B cell (primary cell): Measurements from ENCODE around the gene SMPX. TPM values are rescaled to one million over a fixed set of nuclear protein-coding genes. Genes with fewer than 3 reads are reported as not detected.

ENCODE experiments used
- ATAC-seq: fragments of 200-7000 bp; cut with Tn5 transposase; one replicate; pipeline ENCODE4 v1.10.0; 2021; ENCODE audit warnings: low read depth, mild to moderate bottlenecking, moderate number of reproducible peaks, moderate library complexity
- CTCF ChIA-PET: fragments of 350-600 bp; sonication (Branson Sonifier 250); formaldehyde crosslinking; loops from one replicate; lab custom pipeline; 2021; ENCODE audit warnings: antibody characterized with exemption, inconsistent platforms; lab: Charles Lee
- POLR2A ChIA-PET: fragments of 350-600 bp; sonication (Branson Sonifier 250); formaldehyde crosslinking; loops from one replicate; lab custom pipeline; 2021; ENCODE audit warnings: antibody characterized with exemption; lab: Charles Lee
- DNase-seq: peaks from one replicate; pipeline ENCODE4 v3.0.0; 2013
- H2AFZ ChIP-seq: 2 replicates; pipeline ENCODE4 v1.6.1; 2012; ENCODE audit warnings: mild to moderate bottlenecking, low read depth, low read length; ENCODE audit not compliant: insufficient read depth, poor library complexity, severe bottlenecking
- H3K27ac ChIP-seq, 2 donors: 1 replicate in 1 of 2; 2 replicates in 1 of 2; pipeline ENCODE4 v1.5.1; 2012 to 2013; ENCODE audit warnings: low read length in 2 of 2, mild to moderate bottlenecking in 2 of 2, moderate library complexity in 1 of 2
- H3K27me3 ChIP-seq, 4 experiments: fragments of 200-600 bp in 1 of 4; sonication (generic) in 1 of 4; replicated peaks in 1 of 4; 1 replicate in 2 of 4; 2 replicates in 2 of 4; pipeline versions ENCODE4 v1.6.1 to v1.7.0; 2013 to 2016; ENCODE audit warnings: low read length in 3 of 4, mild to moderate bottlenecking in 2 of 4, mixed read lengths in 1 of 4, moderate library complexity in 1 of 4; ENCODE audit not compliant: insufficient read depth in 4 of 4, control insufficient read depth in 3 of 4; ENCODE audit errors: control extremely low read depth in 1 of 4
- H3K36me3 ChIP-seq, 2 experiments: replicated peaks in 1 of 2; 1 replicate in 1 of 2; 2 replicates in 1 of 2; pipeline versions ENCODE4 v1.6.1 to v1.7.1; 2013; ENCODE audit warnings: low read length in 1 of 2; ENCODE audit not compliant: insufficient read depth in 2 of 2, control insufficient read depth in 1 of 2; ENCODE audit errors: control extremely low read depth in 1 of 2, extremely low read depth in 1 of 2
- H3K4me1 ChIP-seq, 2 donors: fragments of 200-600 bp in 1 of 2; sonication (generic) in 1 of 2; 1 replicate in 1 of 2; 2 replicates in 1 of 2; pipeline versions ENCODE4 v1.5.1 to v1.6.1; 2013 to 2017; ENCODE audit warnings: low read length in 2 of 2; ENCODE audit not compliant: control insufficient read depth in 2 of 2, insufficient read depth in 2 of 2
- H3K4me2 ChIP-seq: replicated peaks from 2 replicates; pipeline ENCODE3; 2012; ENCODE audit warnings: mild to moderate bottlenecking, low read depth, low read length; ENCODE audit not compliant: poor library complexity, severe bottlenecking
- H3K4me3 ChIP-seq, 5 experiments: fragments of 200-600 bp in 1 of 5; sonication (generic) in 1 of 5; 1 replicate in 3 of 5; 2 replicates in 2 of 5; pipeline versions ENCODE4 v1.5.1 to v1.7.0; 2011 to 2016; ENCODE audit warnings: low read length in 4 of 5, mild to moderate bottlenecking in 4 of 5, low read depth in 2 of 5, control low read depth in 1 of 5, moderate library complexity in 1 of 5; ENCODE audit not compliant: insufficient read depth in 1 of 5; ENCODE audit errors: control extremely low read depth in 1 of 5, extremely low read depth in 1 of 5
- H3K79me2 ChIP-seq: fragments of 200-600 bp; sonication (generic); one replicate; pipeline ENCODE4 v1.6.0; 2016; ENCODE audit warnings: low read length; ENCODE audit not compliant: control insufficient read depth, insufficient read depth
- H3K9ac ChIP-seq: fragments of 200-600 bp; sonication (generic); 2 replicates; pipeline ENCODE4 v1.6.1; 2017; ENCODE audit warnings: mild to moderate bottlenecking, low read length, moderate library complexity
- H3K9me3 ChIP-seq, 3 donors: one replicate each; pipeline versions ENCODE4 v1.6.1 to v1.7.1; 2013; ENCODE audit warnings: low read length in 2 of 3; ENCODE audit not compliant: control insufficient read depth in 2 of 3, insufficient read depth in 1 of 3; ENCODE audit errors: control extremely low read depth in 1 of 3
- H4K20me1 ChIP-seq: 2 replicates; pipeline ENCODE4 v1.6.0; 2012; ENCODE audit warnings: mild to moderate bottlenecking, low read length; ENCODE audit not compliant: insufficient read depth, control insufficient read depth, poor library complexity, severe bottlenecking
- H3K27ac Mint-ChIP-seq: one replicate; pipeline ENCODE4 v1.8.0; 2021; ENCODE audit warnings: mixed read lengths
- H3K27me3 Mint-ChIP-seq: one replicate; pipeline ENCODE4 v1.8.0; 2021; ENCODE audit warnings: mixed read lengths
- H3K4me1 Mint-ChIP-seq: one replicate; pipeline ENCODE4 v1.8.0; 2021; ENCODE audit warnings: mixed read lengths
- H3K4me3 Mint-ChIP-seq: one replicate; pipeline ENCODE4 v1.8.0; 2021; ENCODE audit warnings: mixed read lengths
- H3K9me3 Mint-ChIP-seq: one replicate; pipeline ENCODE4 v1.8.0; 2022; ENCODE audit warnings: mixed read lengths; ENCODE audit not compliant: insufficient read depth
- CTCF ChIP-seq: fragments of 200-600 bp; IDR thresholded peaks from one replicate; pipeline ENCODE4 v1.8.0; 2022; ENCODE audit warnings: antibody characterized with exemption, mild to moderate bottlenecking
- EZH2 ChIP-seq: IDR thresholded peaks from 2 replicates; pipeline ENCODE4 v1.6.1; 2012; ENCODE audit warnings: borderline replicate concordance, low read depth, mild to moderate bottlenecking, moderate library complexity, low read length; ENCODE audit not compliant: insufficient read depth, poor library complexity, severe bottlenecking
- WGBS: methylation state at CpG from one replicate; pipeline ENCODE4 v1.1.5; 2013; ENCODE audit warnings: missing lambda C conversion rate; ENCODE audit not compliant: insufficient coverage; 5-methylcytosine and 5-hydroxymethylcytosine counted together
- intact Hi-C: fragments of 100-400 bp; cut with micrococcal nuclease; formaldehyde crosslinking; loops from one replicate; pipeline ENCODE4 v1.10.0; 2022
- polyA plus RNA-seq: library from polyadenylated mRNA; depleted of rRNA; stranded (reverse); fragments of >200 nt; gene quantifications from 2 replicates; pipeline ENCODE4 v1.2.3, GENCODE V29; 2012
- total RNA-seq, 2 donors: library from RNA; stranded (reverse); fragments of 120-200 nt in 1 of 2; gene quantifications; 1 replicate in 1 of 2; 2 replicates in 1 of 2; pipeline versions ENCODE4 v1.2.3 to v1.2.4, GENCODE V29; 2013 to 2022

SMPX gene
- total and polyA plus RNA-seq, 2 donors (not counting 1 experiment from before 2014, with no cell fraction given) = not detected

GRCh38 chrX:21656587-21657317 is 101.2 kb downstream of the SMPX start:
- Mint-ChIP-seq H3K4me3 (peak overlapping the region; percentile 69), H3K4me1 (peaks cover 16% of the 10 kb centered on the region), H3K27me3 (peaks cover 7% of the 10 kb centered on the region), H3K9me3 (no peaks in the 10 kb centered on the region), H3K27ac (no peak overlapping the region)
- intact Hi-C loops = no loop called here
- WGBS = 60% methylated on average over 28 of the region's 61 CpGs
- Histone ChIP-seq H3K36me3 (no peaks in the 10 kb centered on the region), H3K4me2 (peak overlapping the region; percentile 65), H3K9me3 (peaks cover 0 to 24% (median 0%) of the 10 kb centered on the region in 3 donors), H3K27ac (no peak overlapping the region), H2AFZ (peak overlapping the region; percentile 38), H4K20me1 (no peaks in the 10 kb centered on the region), H3K79me2 (no peaks in the 10 kb centered on the region), H3K9ac (peak overlapping the region; percentile 32), H3K4me1 (peaks cover 0 to 16% of the 10 kb centered on the region in 2 donors), H3K27me3 (peaks cover 0 to 20% (median under 1%) of the 10 kb centered on the region in 4 experiments), H3K4me3 (peak overlapping the region in 4 of 5 experiments; percentile 9 to 43 (median 25))
- CTCF ChIA-PET = no interaction called here
- ATAC-seq = peak; percentile 50
- DNase-seq = no peak
- POLR2A ChIA-PET = no interaction called here
- TF ChIP-seq CTCF (no peak), EZH2 (no peak)

Other genes with a start within 250 kb of the SMPX start
- gene KLHL34, start 99.8 kb downstream of the SMPX start, total RNA-seq = 0.59 and 0.80 TPM in 2 replicates
- 0.03 TPM in 1 of 2 replicates, not detected in the other for gene KLHL34, start 99.8 kb downstream of the SMPX start, polyA plus RNA-seq
- 8.2 and 8.7 TPM in 2 replicates for gene MBTPS2, start 81.5 kb upstream of the SMPX start, total RNA-seq
- gene MBTPS2, start 81.5 kb upstream of the SMPX start, polyA plus RNA-seq = 1.8 and 2.5 TPM in 2 replicates
- 2.6 and 3.0 TPM in 2 replicates for gene YY2, start 97.9 kb upstream of the SMPX start, total RNA-seq
- gene YY2, start 97.9 kb upstream of the SMPX start, polyA plus RNA-seq = 0.25 and 0.67 TPM in 2 replicates
- gene SMS, start 182.6 kb upstream of the SMPX start, total RNA-seq = 27.2 and 30.5 TPM in 2 replicates
- 7.0 and 13.1 TPM in 2 replicates for gene SMS, start 182.6 kb upstream of the SMPX start, polyA plus RNA-seq